SK-N-MC (cell line): ENCODE results near the gene CDRT4.

Experiments
- EZH2 ChIP-seq: fragments of 200-600 bp; sonication (generic); IDR thresholded peaks from one replicate; pipeline ENCODE4 v1.6.1; 2017; ENCODE audit warnings: antibody characterized with exemption
- FOXP2 ChIP-seq: optimal IDR thresholded peaks from 2 replicates; pipeline ENCODE3; 2011; ENCODE audit warnings: mild to moderate bottlenecking, moderate library complexity; ENCODE audit not compliant: insufficient read depth; ENCODE audit errors: extremely low read length, control extremely low read depth
- POLR2AphosphoS5 ChIP-seq: IDR thresholded peaks from 2 replicates; pipeline ENCODE4 v1.6.1; 2012; ENCODE audit warnings: mild to moderate bottlenecking, low read depth, low read length, borderline replicate concordance

DNA sequence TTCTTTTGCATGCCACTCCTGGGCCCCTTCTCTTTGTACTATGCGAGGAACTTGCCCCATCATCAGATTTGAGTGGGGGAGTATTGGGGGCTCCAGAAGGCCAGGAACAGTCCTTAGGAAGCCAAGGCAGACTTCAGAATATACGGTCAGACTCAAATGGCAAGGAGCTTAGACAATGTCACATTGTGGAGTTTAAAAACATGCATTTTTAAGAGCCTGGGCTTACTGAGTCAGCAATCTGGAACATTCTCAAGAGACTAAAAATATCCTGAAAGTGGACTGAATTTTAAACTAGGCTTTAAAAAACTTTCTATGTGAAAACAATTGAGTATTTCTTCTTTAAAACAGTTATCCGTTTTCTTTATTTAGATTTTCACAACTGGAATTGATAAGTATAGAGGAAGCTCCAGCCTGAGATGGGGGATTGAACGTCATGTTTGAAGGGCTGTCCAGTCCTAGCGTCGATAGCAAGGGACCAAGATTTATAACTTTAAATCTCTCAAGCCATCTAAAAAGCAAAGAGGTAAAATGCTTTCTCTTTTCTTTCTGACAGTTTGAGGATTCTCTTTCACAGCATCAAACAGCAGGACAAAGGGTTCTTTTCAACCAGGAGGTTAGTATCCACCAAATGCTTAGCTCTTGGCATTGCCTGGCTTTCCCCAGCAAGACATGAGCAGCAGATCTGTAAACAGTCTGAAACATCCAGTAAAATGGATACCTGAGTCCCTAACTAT lies 45.8 kb upstream of the CDRT4 start:
- TF ChIP-seq POLR2AphosphoS5 = no peak
- no peak for TF ChIP-seq EZH2
- no peak for TF ChIP-seq FOXP2
